Measurements from ENCODE around the gene NCS1. TPM values are rescaled to one million over a fixed set of nuclear protein-coding genes. Genes with fewer than 3 reads are reported as not detected.

Gene NCS1
- polyA plus RNA-seq, 3 donors = 26.1 to 31.0 (median 28.7) TPM

DNA sequence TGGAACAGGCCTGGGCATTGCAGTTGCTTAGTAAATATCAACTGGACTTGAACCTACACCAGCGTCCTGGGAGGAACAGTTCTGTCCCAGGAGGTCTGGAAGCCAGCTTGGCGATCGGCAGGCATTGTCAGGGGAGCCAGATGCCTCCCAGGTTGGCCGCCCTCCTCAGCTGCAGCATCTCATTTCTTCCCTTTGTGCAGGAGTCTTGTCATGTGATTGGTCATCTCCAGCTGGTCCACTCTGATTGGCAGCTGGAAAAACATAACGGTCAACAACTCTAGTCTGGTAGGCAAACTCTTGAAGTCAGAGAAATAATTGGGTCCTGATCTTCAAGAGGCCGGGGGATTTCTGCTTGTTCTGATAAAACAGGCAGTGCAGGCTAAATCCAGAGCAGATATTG, 29.6 kb upstream of the NCS1 start:
- no peak for DNase-seq (ENCODE audit: extremely low read depth in 1 of 11, low read depth in 9 of 11, low spot score in 4 of 11)

- no peak for DNase-seq (ENCODE audit: extremely low read depth in 1 of 11, low read depth in 9 of 11, low spot score in 4 of 11)
These were observed 28.8 kb upstream of the NCS1 start for GRCh38 chr9:130143279-130143893.

- no peak for DNase-seq (ENCODE audit: extremely low read depth in 1 of 11, low read depth in 9 of 11, low spot score in 4 of 11)
These were observed 28.2 kb upstream of the NCS1 start for GRCh38 chr9:130143958-130144366.

GRCh38 chr9:130144703-130145102, 27.5 kb upstream of the NCS1 start:
- no peak for DNase-seq (ENCODE audit: extremely low read depth in 1 of 11, low read depth in 9 of 11, low spot score in 4 of 11)

DNA sequence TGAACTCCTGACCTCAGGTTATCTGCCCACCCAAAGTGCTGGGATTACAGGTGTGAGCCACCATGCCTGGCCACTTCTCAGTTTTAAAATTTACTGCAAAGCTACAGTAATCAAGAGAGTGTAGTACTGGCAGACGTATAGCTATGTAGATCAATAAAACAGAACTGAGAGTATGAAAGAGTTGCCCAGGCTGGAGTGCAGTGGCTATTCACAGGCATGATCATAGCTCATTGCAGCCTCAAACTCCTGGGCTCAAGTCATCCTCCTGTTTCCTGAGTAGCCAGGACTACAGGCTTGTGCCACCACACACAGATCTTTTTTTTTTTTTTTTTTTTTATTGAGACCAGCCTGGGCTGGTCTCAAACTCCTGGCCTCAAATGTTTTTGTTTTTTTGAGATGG, 26.5 kb upstream of the NCS1 start:
- DNase-seq (ENCODE audit: extremely low read depth in 1 of 11, low read depth in 9 of 11, low spot score in 4 of 11) = no peak

DNA sequence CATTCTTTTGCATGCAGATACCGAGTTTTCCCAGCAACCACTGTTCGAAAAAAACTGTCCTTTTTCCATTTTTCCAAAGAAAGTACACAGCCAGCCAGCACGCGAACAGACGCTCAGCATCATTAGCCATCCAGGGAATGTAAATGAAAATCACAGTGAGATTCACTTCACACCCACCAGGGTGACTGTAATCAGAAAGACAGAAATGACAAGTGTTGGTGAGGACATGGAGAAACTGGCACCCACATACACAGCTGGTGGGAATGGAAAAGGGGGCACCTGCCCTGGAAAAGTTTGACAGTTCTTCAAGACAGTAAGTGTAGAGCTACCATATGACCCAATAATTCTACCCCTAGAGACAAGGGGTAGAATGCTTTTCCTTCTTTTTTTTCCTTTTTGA, 25.0 kb upstream of the NCS1 start:
- no peak for DNase-seq (ENCODE audit: extremely low read depth in 1 of 11, low read depth in 9 of 11, low spot score in 4 of 11)

- no peak for DNase-seq (ENCODE audit: extremely low read depth in 1 of 11, low read depth in 9 of 11, low spot score in 4 of 11)
These were observed 24.3 kb upstream of the NCS1 start for GRCh38 chr9:130147910-130148309.

DNA sequence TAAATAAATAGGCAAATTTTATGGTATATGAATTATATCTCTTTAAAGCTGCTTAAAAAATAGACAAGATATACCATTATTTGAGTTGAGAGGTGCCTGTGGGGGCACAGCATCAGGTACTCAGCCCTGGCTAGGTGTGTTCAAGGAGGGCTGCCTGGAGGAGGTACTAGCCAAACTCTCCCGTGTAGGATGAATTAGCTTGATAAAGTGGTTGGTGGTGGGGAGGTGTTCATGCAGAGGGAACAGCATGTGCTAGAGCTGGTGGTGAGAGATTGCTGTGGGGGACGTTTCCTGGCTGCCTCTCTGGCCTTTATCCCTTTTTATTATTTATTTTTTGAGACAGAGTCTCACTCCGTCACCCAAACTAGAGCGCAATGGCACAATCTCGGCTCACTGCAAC, 23.2 kb upstream of the NCS1 start:
- DNase-seq (ENCODE audit: extremely low read depth in 1 of 11, low read depth in 9 of 11, low spot score in 4 of 11) = no peak

- DNase-seq (ENCODE audit: extremely low read depth in 1 of 11, low read depth in 9 of 11, low spot score in 4 of 11) = no peak
These were observed 22.4 kb upstream of the NCS1 start for GRCh38 chr9:130149654-130150286.

- DNase-seq (ENCODE audit: extremely low read depth in 1 of 11, low read depth in 9 of 11, low spot score in 4 of 11) = no peak
These were observed 21.3 kb upstream of the NCS1 start for GRCh38 chr9:130150779-130151382.

- DNase-seq (ENCODE audit: extremely low read depth in 1 of 11, low read depth in 9 of 11, low spot score in 4 of 11) = no peak
These were observed 17.4 kb upstream of the NCS1 start for GRCh38 chr9:130154816-130155215.

DNA sequence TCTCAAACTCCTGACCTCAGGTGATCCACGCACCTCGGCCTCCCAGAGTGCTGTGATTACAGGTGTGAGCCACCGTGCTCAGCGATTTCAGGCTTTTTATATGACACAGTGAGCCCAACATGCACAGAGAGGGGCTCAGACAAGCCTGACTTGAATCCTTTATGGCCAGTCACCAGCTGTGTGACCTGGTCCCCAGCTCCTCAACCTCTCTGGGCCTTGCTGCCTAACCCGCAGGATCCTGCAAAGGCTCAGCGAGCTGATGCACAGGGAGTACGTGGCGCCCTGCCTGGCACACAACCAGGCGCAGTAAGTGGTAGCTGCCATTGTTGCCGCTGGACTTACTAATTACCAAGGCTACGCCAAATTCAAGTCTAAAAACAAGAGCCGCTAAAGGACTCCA, 16.6 kb upstream of the NCS1 start:
- DNase-seq (ENCODE audit: extremely low read depth in 1 of 11, low read depth in 9 of 11, low spot score in 4 of 11) = no peak

DNA sequence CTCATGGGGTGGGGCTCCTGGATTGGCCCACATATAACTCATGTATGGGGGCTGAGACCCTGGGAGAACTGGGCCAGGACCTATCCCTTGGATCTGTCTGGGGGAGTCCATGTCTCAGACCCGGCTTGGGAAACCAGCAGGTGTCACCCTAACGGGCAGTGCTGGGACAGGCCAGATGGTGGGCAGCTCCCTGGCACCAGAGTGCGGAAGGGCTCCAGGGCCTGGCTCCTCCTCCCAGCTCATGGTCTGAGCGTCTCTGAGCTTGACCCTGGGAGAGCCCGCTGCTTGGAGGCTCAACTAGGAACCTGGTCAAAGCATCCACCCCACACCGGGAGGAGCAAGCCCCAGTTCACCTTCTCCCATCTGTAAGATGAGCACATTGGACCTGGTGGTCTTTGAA, 15.5 kb upstream of the NCS1 start:
- DNase-seq (ENCODE audit: extremely low read depth in 1 of 11, low read depth in 9 of 11, low spot score in 4 of 11) = no peak

DNA sequence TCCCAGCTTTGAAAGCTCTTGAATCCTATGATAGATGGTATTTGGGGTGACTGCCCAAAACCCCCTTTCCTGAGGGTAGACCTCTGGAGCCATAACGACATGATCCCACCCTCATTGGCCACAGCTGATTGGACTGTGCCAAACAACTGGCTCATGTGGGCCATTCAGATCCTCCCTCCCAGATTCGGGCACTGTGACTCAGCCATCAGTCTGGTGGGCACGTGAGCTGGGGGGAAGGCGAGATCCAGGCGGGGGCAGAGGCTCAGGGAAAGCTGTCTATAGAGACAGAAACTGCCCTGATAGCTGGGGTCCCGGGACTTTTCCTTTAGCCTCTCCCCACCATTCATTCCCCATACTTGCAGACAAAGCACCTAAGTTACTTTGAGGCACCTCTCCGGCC, 15.1 kb upstream of the NCS1 start:
- no peak for DNase-seq (ENCODE audit: extremely low read depth in 1 of 11, low read depth in 9 of 11, low spot score in 4 of 11)

DNA sequence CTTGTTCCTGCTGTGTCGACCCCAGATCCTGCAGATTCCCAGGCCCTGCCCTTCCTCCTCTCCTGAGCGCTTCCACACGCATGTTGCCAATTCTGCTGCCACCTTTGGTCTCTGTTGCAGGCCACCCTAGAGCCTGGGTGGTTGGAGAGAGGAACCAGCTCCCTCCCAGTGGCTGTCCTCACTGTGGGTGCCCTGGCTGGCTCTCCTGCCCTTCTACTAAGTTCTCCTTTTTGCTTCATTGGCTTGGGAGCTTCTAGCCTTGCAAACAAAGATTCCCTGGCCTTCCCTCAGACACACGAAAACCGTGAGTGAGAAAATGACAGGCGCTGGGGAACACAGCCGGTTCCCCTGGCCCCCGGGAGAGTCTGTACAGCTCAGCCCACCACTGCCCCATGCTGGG, 14.2 kb upstream of the NCS1 start:
- DNase-seq (ENCODE audit: extremely low read depth in 1 of 11, low read depth in 9 of 11, low spot score in 4 of 11) = no peak

DNA sequence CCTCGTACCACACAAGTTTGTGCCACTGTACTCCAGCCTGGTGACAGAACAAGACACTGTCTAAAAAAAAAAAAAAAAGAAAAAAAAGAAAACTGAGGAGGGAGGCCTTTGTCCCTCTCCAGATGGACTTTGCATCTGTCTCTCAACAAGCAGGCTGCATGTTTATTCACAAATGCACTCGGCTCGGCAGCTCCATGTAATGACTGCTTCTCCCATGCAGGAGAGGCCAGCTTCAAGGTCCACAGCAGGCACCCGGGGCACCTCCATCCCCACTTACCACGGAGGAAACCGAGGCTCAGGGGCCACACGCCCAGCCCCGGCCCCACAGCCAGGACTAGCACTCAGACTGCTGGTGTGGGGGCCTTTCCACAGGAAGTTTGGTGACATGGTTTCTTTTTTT, 13.1 kb upstream of the NCS1 start:
- no peak for DNase-seq (ENCODE audit: extremely low read depth in 1 of 11, low read depth in 9 of 11, low spot score in 4 of 11)

- DNase-seq (ENCODE audit: extremely low read depth in 1 of 11, low read depth in 9 of 11, low spot score in 4 of 11) = no peak
These were observed 12.1 kb upstream of the NCS1 start for GRCh38 chr9:130159915-130160670.

DNA sequence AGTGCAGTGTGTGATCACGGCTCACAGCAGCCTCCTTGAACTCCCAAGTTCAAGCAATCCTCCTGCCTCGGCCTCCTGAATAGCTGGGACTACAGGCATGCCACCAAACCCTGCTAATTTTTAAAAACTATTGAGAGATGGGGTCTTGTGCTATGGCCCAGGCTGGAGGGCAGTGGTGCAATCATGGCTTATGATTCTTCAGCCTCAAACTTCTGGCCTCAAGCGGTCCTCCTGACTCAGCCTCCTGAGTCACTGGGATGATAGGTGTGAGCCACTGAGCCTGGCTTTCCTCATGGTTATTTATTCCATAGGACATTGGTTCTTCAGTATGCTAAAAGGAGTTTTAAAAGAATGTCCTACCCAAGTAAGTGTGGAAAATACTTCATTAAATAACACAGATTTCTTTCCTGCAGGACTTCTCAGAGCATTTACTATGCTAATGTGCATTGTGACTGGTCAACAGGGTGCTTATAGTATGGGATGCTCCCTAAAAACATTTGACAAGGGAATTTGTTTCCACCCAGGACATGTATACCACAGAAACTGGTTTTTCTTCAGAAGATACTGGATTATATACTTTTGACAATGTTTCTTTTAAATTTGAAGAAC, 11.2 kb upstream of the NCS1 start:
- DNase-seq (ENCODE audit: extremely low read depth in 1 of 11, low read depth in 9 of 11, low spot score in 4 of 11) = no peak

- DNase-seq (ENCODE audit: extremely low read depth in 1 of 11, low read depth in 9 of 11, low spot score in 4 of 11) = no peak
These were observed 6.6 kb upstream of the NCS1 start for GRCh38 chr9:130165579-130165978.

DNA sequence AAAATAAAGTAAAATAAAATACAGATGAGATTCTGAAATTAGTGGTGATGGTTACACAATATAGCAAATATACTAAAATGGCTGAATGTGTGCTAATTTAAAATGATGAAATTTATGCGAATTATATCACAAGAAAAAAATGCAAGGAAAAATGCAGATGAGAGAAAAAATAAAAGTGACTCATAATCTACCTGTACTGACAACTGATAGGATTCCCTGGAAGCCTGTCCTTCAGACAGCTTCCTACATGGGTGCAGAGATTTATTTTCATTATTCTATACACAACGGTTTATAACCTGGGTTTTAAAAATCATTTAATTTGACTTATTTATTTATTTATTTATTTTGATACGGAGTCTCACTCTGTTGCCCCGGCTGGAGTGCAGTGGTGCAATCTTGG, 5.8 kb upstream of the NCS1 start:
- DNase-seq (ENCODE audit: extremely low read depth in 1 of 11, low read depth in 9 of 11, low spot score in 4 of 11) = no peak

Data from renal cortex interstitium (tissue), 11 donors.